ENCODE results near the gene EPN1. TPM values are rescaled to one million over a fixed set of nuclear protein-coding genes. Genes with fewer than 3 reads are reported as not detected.

EPN1 gene
- total and polyA plus RNA-seq, 2 of the 8 experiments (the other 6 are each of a cell fraction or from before 2014, with no cell fraction given): 49.6 to 200 TPM

GRCh38 chr19:55693336-55693974, 18.4 kb downstream of the EPN1 start (continued):
- no peak for TF ChIP-seq RAD21 (IDR thresholded peaks at IDR 0.05 in 1 of 2, conservative IDR thresholded peaks at IDR 0.05 in 1 of 2; ENCODE audit: low read depth in 2 of 2, low read length in 2 of 2)
- no peak for TF ChIP-seq GTF2F1 (IDR thresholded peaks at IDR 0.05; ENCODE audit: borderline replicate concordance, low read depth, low read length)

All from H1 (cell line).